IPS-18a (cell line): ENCODE results near the gene GPR153.

Experiments
- H3K27ac ChIP-seq: one replicate; pipeline ENCODE4 v1.5.1; 2013; ENCODE audit warnings: low read length
- H3K27me3 ChIP-seq: one replicate; pipeline ENCODE4 v1.6.1; 2013; ENCODE audit warnings: mild to moderate bottlenecking, low read length; ENCODE audit not compliant: control insufficient read depth, insufficient read depth
- H3K36me3 ChIP-seq: one replicate; pipeline ENCODE4 v1.6.1; 2013; ENCODE audit warnings: low read depth, low read length; ENCODE audit not compliant: control insufficient read depth
- H3K4me1 ChIP-seq: one replicate; pipeline ENCODE4 v1.6.1; 2013; ENCODE audit warnings: low read depth, low read length; ENCODE audit not compliant: control insufficient read depth
- H3K4me3 ChIP-seq: one replicate; pipeline ENCODE4 v1.5.1; 2013; ENCODE audit warnings: low read length
- H3K9ac ChIP-seq: one replicate; pipeline ENCODE4 v1.6.1; 2013; ENCODE audit warnings: mild to moderate bottlenecking, low read length, moderate library complexity
- H3K9me3 ChIP-seq: one replicate; pipeline ENCODE4 v1.6.1; 2013; ENCODE audit warnings: low read depth, low read length; ENCODE audit not compliant: control insufficient read depth

GPR153 gene

GRCh38 chr1:6252374-6252710 is 8.6 kb downstream of the GPR153 start:
- peaks cover 36% of the 10 kb centered on the region for H3K27me3 ChIP-seq
- H3K27ac ChIP-seq: no peak overlapping the region
- H3K9me3 ChIP-seq: no peaks in the 10 kb centered on the region
- H3K36me3 ChIP-seq: no peaks in the 10 kb centered on the region
- no peak overlapping the region for H3K9ac ChIP-seq
- H3K4me1 ChIP-seq: no peaks in the 10 kb centered on the region
- no peak overlapping the region for H3K4me3 ChIP-seq

GRCh38 chr1:6251681-6252373 is 9.1 kb downstream of the GPR153 start:
- no peak overlapping the region for H3K9ac ChIP-seq
- peaks cover 36% of the 10 kb centered on the region for H3K27me3 ChIP-seq
- no peaks in the 10 kb centered on the region for H3K9me3 ChIP-seq
- H3K27ac ChIP-seq: no peak overlapping the region
- no peaks in the 10 kb centered on the region for H3K36me3 ChIP-seq
- H3K4me1 ChIP-seq: no peaks in the 10 kb centered on the region
- no peak overlapping the region for H3K4me3 ChIP-seq

- peaks cover 36% of the 10 kb centered on the region for H3K27me3 ChIP-seq
- no peak overlapping the region for H3K4me3 ChIP-seq
- no peak overlapping the region for H3K9ac ChIP-seq
- peaks cover 3% of the 10 kb centered on the region for H3K4me1 ChIP-seq
- no peaks in the 10 kb centered on the region for H3K36me3 ChIP-seq
- H3K9me3 ChIP-seq: no peaks in the 10 kb centered on the region
- no peak overlapping the region for H3K27ac ChIP-seq
Measured at GRCh38 chr1:6251233-6251632, 9.7 kb downstream of the GPR153 start.

GRCh38 chr1:6249739-6250689 is 10.9 kb downstream of the GPR153 start:
- Histone ChIP-seq H3K27me3 (peaks cover 36% of the 10 kb centered on the region), H3K4me3 (peak overlapping the region; percentile 9), H3K4me1 (peaks cover 6% of the 10 kb centered on the region), H3K9me3 (no peaks in the 10 kb centered on the region), H3K36me3 (no peaks in the 10 kb centered on the region), H3K9ac (no peak overlapping the region), H3K27ac (no peak overlapping the region)

GRCh38 chr1:6248932-6249738 is 11.8 kb downstream of the GPR153 start:
- Histone ChIP-seq H3K27ac (no peak overlapping the region), H3K4me3 (no peak overlapping the region), H3K9ac (no peak overlapping the region), H3K27me3 (peaks cover 36% of the 10 kb centered on the region), H3K4me1 (peaks cover 6% of the 10 kb centered on the region), H3K9me3 (no peaks in the 10 kb centered on the region), H3K36me3 (no peaks in the 10 kb centered on the region)

GRCh38 chr1:6248161-6248776 is 12.6 kb downstream of the GPR153 start:
- Histone ChIP-seq H3K27me3 (peaks cover 40% of the 10 kb centered on the region), H3K36me3 (no peaks in the 10 kb centered on the region), H3K4me1 (peaks cover 12% of the 10 kb centered on the region), H3K27ac (no peak overlapping the region), H3K4me3 (no peak overlapping the region), H3K9me3 (no peaks in the 10 kb centered on the region), H3K9ac (no peak overlapping the region)

GRCh38 chr1:6247651-6248050 is 13.2 kb downstream of the GPR153 start:
- Histone ChIP-seq H3K4me1 (peaks cover 18% of the 10 kb centered on the region), H3K9me3 (no peaks in the 10 kb centered on the region), H3K36me3 (no peaks in the 10 kb centered on the region), H3K4me3 (no peak overlapping the region), H3K9ac (no peak overlapping the region), H3K27me3 (peaks cover 46% of the 10 kb centered on the region), H3K27ac (no peak overlapping the region)

- no peak overlapping the region for H3K27ac ChIP-seq
- peak overlapping the region; percentile 43 for H3K9ac ChIP-seq
- peak overlapping the region; percentile 86 for H3K4me3 ChIP-seq
- peaks cover 46% of the 10 kb centered on the region for H3K27me3 ChIP-seq
- peaks cover 18% of the 10 kb centered on the region for H3K4me1 ChIP-seq
- H3K36me3 ChIP-seq: no peaks in the 10 kb centered on the region
- H3K9me3 ChIP-seq: no peaks in the 10 kb centered on the region
Measured at GRCh38 chr1:6246497-6247467, 14.1 kb downstream of the GPR153 start.

GRCh38 chr1:6245869-6246496 is 14.9 kb downstream of the GPR153 start:
- Histone ChIP-seq H3K27me3 (peaks cover 39% of the 10 kb centered on the region), H3K27ac (no peak overlapping the region), H3K9me3 (no peaks in the 10 kb centered on the region), H3K4me3 (peak overlapping the region; percentile 86), H3K9ac (peak overlapping the region; percentile 43), H3K4me1 (peaks cover 23% of the 10 kb centered on the region), H3K36me3 (no peaks in the 10 kb centered on the region)
